Neural crest cell (in vitro differentiated cells): ENCODE measurements around the gene DPH6. TPM values are rescaled to one million over a fixed set of nuclear protein-coding genes. Genes with fewer than 3 reads are reported as not detected.
"Not testable (repeated sequence)": the region's sequence is repeated elsewhere in the genome, so short reads cannot be mapped to it uniquely, and the experiment has no call there.

ENCODE experiments used
- DNase-seq: peaks from one replicate; pipeline ENCODE4 v3.0.0; 2021; ENCODE audit warnings: low read depth, mixed read lengths, low spot score
- H3K27ac Mint-ChIP-seq: one replicate; pipeline ENCODE4 v1.8.0; 2021; ENCODE audit warnings: mild to moderate bottlenecking, mixed read lengths; ENCODE audit not compliant: unreplicated experiment
- H3K27me3 Mint-ChIP-seq: 2 replicates; pipeline ENCODE4 v1.8.0; 2021; ENCODE audit warnings: low read depth, mild to moderate bottlenecking, mixed read lengths
- H3K36me3 Mint-ChIP-seq: 2 replicates; pipeline ENCODE4 v1.8.0; 2021; ENCODE audit warnings: low read depth, mild to moderate bottlenecking, mixed read lengths
- H3K4me1 Mint-ChIP-seq: 2 replicates; pipeline ENCODE4 v1.8.0; 2021; ENCODE audit warnings: mixed read lengths
- H3K4me3 Mint-ChIP-seq: one replicate; pipeline ENCODE4 v1.8.0; 2021; ENCODE audit warnings: mild to moderate bottlenecking, mixed read lengths
- H3K9me3 Mint-ChIP-seq: 2 replicates; pipeline ENCODE4 v1.8.0; 2021; ENCODE audit warnings: mixed read lengths
- long read RNA-seq: library from polyadenylated mRNA; unstranded; transcript quantifications from one replicate; pipeline ENCODE4 v2.0.0, GENCODE V29; 2020
- total RNA-seq: library from RNA; stranded (reverse); gene quantifications from 2 replicates; pipeline ENCODE4 v1.2.1, GENCODE V29; 2021
- TF ChIP-seq, protein P1 (sequence below): fragments of 200-600 bp; sonication (generic); conservative IDR thresholded peaks from 2 replicates; pipeline ENCODE4 v1.5.0; 2021; ENCODE audit warnings: antibody characterized with exemption, mild to moderate bottlenecking

The DPH6 gene, protein sequence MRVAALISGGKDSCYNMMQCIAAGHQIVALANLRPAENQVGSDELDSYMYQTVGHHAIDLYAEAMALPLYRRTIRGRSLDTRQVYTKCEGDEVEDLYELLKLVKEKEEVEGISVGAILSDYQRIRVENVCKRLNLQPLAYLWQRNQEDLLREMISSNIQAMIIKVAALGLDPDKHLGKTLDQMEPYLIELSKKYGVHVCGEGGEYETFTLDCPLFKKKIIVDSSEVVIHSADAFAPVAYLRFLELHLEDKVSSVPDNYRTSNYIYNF
- 18.0 and 20.1 TPM in 2 replicates for total RNA-seq
- long read RNA-seq, transcript DPH6-201 (9 exons, 2,099 nt): major isoform, 12 of 26 reads
- long read RNA-seq, partial matches to known transcripts: 7 of 26 reads
- long read RNA-seq, other reads (novel, unspliced or antisense): 5 of 26 reads

- Mint-ChIP-seq H3K27ac (peak within 1 kb of the TSS; percentile 96), H3K27me3 (no peaks in the 10 kb centered on the region), H3K36me3 (peaks cover 3% of the 10 kb centered on the region), H3K4me1 (peaks cover 38% of the 10 kb centered on the region), H3K4me3 (peak within 1 kb of the TSS; percentile 98), H3K9me3 (peaks cover 2% of the 10 kb centered on the region)
- TF ChIP-seq, protein P1, sequence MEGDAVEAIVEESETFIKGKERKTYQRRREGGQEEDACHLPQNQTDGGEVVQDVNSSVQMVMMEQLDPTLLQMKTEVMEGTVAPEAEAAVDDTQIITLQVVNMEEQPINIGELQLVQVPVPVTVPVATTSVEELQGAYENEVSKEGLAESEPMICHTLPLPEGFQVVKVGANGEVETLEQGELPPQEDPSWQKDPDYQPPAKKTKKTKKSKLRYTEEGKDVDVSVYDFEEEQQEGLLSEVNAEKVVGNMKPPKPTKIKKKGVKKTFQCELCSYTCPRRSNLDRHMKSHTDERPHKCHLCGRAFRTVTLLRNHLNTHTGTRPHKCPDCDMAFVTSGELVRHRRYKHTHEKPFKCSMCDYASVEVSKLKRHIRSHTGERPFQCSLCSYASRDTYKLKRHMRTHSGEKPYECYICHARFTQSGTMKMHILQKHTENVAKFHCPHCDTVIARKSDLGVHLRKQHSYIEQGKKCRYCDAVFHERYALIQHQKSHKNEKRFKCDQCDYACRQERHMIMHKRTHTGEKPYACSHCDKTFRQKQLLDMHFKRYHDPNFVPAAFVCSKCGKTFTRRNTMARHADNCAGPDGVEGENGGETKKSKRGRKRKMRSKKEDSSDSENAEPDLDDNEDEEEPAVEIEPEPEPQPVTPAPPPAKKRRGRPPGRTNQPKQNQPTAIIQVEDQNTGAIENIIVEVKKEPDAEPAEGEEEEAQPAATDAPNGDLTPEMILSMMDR: no peak
- DNase-seq: peak; percentile 71
Measured at GRCh38 chr15:35545824-35546510, at the start of gene DPH6. TSS of gene DPH6 (minus strand) at chr15:35546165. CDS start at chr15:35546141, 24 bp downstream.

DNA sequence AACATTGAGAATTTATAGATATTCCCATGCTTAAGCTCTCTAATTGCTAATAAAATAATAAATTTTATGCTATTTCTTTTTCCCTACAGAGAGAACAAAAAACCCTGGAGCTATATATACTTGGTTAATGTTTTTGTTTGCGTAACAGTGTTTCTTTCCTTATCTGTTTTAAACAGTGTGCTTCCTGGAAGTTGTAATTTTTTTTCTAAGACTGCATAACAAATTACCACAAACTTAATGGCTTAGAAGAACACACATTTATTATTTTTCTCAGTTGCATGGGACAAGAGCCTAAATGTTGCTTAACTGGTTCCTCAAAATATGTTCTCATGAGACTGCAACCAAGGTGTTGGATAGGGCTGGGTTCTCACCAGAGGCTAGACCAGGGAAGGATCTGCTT lies 49.7 kb upstream of the DPH6 start:
- TF ChIP-seq, protein P1: no peak
- H3K27me3 Mint-ChIP-seq: no peaks in the 10 kb centered on the region

GRCh38 chr15:35591987-35592386 lies 46.0 kb upstream of the DPH6 start:
- not testable (repeated sequence) for H3K9me3 Mint-ChIP-seq, H3K27me3 Mint-ChIP-seq, H3K27ac Mint-ChIP-seq, H3K4me1 Mint-ChIP-seq, H3K36me3 Mint-ChIP-seq, DNase-seq, H3K4me3 Mint-ChIP-seq

More for the DNA sequence above, 49.7 kb upstream of the DPH6 start:
- H3K4me1 Mint-ChIP-seq: no peaks in the 10 kb centered on the region
- DNase-seq: no peak
- peaks cover 7% of the 10 kb centered on the region for H3K9me3 Mint-ChIP-seq
- no peak overlapping the region for H3K27ac Mint-ChIP-seq
- H3K36me3 Mint-ChIP-seq: no peaks in the 10 kb centered on the region
- no peak overlapping the region for H3K4me3 Mint-ChIP-seq

DNA sequence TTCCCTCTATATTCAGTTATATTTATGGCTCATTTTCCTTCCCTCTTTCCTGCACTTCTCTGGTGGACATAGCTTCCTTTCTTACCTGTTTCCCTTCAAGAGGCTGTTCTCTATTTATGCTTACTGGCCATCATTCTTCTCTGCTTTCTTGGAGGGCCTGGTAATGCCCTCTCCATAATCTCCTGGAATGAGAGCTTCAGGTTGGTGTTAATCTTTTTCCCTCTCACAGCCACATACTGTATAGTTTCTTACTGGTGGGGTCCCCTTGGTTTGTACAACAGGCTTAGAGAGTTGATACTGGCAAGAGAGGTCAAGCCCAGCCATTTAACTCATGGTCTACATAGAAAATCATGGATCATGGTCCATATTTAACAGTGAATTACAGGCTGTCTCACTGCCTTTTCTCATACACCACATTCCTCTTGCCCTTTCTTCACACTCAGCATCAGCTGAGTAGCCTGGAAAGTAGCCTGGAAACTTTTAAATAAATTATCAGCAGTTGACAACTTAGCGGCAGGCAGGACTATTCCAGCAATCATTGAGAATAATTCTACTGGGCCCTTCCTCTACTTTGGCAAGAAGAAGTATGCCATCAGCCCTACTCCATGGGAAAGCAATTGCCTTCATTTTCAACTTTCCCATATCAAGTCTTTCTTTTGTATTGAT lies 38.0 kb upstream of the DPH6 start:
- Mint-ChIP-seq H3K27ac (no peak overlapping the region), H3K36me3 (no peaks in the 10 kb centered on the region), H3K4me3 (no peak overlapping the region), H3K4me1 (no peaks in the 10 kb centered on the region), H3K27me3 (no peaks in the 10 kb centered on the region), H3K9me3 (no peaks in the 10 kb centered on the region)
- TF ChIP-seq, protein P1: no peak
- no peak for DNase-seq

DNA sequence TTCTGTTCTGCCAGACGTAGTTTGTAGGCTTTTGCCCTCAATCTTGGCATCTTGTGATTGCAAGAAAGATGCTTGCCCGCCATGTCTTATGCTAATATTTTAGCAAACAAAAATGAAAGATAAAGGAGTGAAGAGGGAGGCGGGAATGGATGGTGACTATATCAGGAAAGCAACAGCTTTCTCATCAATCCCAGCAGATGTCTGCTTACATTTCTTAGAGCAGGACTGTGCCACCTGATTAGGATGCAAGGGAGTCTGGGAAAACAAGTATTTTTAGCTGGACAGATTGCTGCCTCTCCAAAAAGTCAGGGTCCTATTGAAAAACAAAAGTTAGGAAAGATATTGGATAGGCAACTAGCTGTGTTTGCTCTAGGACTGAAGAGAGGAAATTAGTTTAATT lies 34.6 kb upstream of the DPH6 start:
- H3K27me3 Mint-ChIP-seq: no peaks in the 10 kb centered on the region
- no peaks in the 10 kb centered on the region for H3K36me3 Mint-ChIP-seq
- no peak overlapping the region for H3K4me3 Mint-ChIP-seq
- TF ChIP-seq, protein P1: no peak
- H3K4me1 Mint-ChIP-seq: no peaks in the 10 kb centered on the region
- DNase-seq: no peak
- H3K27ac Mint-ChIP-seq: no peak overlapping the region
- no peaks in the 10 kb centered on the region for H3K9me3 Mint-ChIP-seq
